AG09319 (cell line): ENCODE measurements around the gene TULP4.
"Not testable (repeated sequence)": the region's sequence is repeated elsewhere in the genome, so short reads cannot be mapped to it uniquely, and the experiment has no call there.

Experiments used
- DNase-seq: peaks from one replicate; pipeline ENCODE4 v3.0.0-alpha.2; 2010; ENCODE audit warnings: low read depth; ENCODE audit errors: extremely low read depth
- CTCF ChIP-seq: IDR thresholded peaks from 2 replicates; pipeline ENCODE4 v1.5.1; 2011; ENCODE audit warnings: low read depth, mild to moderate bottlenecking, inconsistent platforms, low read length, moderate library complexity

Gene TULP4

DNA sequence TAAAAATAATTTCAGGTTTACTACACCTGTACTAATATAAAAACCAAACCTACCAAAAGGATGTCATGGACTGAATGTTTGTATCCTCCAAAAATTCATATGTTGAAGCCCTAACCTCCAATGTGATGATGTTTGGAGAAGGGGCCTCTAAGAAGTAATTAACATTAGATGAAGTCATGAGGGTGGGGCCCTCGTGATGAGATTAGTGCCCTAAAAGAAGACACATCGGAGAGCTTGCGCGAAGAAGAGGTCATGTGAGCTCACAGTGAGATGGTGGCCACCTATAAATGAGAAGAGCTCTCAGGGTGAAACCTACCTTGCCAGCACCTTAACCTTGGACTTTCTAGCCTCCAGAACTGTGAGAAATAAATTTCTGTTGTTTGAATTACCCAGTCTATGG lies 20.8 kb downstream of the TULP4 start:
- TF ChIP-seq CTCF, result no peak
- no peak for DNase-seq

GRCh38 chr6:158334534-158334933 lies 22.3 kb downstream of the TULP4 start:
- no peak for DNase-seq
- no peak for TF ChIP-seq CTCF

DNA sequence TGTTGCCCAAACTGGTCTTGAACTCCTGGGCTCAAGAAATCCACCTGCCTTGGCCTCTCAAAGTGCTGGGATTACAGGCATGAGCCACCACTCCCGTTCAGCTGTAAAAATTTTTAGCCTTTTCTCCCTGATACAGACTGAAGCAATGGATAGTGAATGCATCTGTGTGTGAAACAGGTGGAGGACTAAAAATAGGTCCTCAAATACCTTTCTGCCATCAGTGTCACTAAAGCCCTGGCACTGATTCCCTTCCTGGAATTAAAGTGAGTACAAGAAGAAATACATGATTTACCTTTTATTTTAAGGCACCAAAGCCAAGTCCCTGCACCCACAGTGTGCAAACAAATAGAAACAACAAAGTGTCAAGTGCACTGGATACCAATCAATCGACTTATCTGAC lies 25.1 kb downstream of the TULP4 start:
- no peak for TF ChIP-seq CTCF

GRCh38 chr6:158338311-158339112 lies 26.2 kb downstream of the TULP4 start:
- DNase-seq, result no peak
- TF ChIP-seq CTCF, result no peak

More for the DNA sequence above, 25.1 kb downstream of the TULP4 start:
- DNase-seq, result no peak

GRCh38 chr6:158339197-158339596 lies 26.9 kb downstream of the TULP4 start:
- not testable (repeated sequence) for DNase-seq

DNA sequence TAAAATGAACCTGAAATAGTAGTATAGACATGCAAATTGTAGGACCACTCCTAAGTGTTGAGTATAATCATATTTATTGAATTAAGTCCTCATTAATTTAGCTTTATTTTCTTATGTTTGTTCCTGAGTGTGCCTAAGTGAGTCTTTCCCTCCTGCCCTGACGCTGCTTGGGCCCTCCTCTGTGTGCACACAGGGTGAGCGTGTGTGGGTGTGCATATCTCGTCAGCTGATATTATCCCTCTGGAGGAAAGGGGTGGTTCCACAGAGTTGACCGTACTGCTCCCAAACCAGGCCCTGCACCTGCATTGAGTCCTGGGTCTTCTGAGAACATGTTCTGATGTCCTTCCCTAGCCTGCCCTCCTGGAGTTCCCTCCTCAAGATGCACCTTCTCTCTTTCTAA lies 28.0 kb downstream of the TULP4 start:
- no peak for TF ChIP-seq CTCF
- no peak for DNase-seq

DNA sequence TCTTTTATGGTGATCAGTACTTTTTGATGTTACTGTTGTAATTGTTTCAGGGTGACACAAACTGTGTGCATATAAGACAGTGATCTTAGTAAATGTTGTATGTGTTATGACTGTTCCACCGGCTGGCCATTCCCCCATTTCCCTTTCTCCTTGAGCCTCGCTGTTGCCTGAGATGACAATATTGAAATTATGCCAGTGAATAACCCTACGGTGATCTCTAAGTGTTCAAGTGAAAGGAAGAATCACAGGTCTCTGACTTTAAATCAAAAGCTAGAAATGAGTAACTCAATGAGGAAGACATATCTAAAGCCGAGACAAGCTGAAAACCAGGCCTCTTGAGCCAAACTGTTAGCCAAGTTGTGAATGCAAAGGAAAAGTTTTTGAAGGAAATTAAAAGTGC lies 32.3 kb downstream of the TULP4 start:
- no peak for DNase-seq
- TF ChIP-seq CTCF, result no peak

DNA sequence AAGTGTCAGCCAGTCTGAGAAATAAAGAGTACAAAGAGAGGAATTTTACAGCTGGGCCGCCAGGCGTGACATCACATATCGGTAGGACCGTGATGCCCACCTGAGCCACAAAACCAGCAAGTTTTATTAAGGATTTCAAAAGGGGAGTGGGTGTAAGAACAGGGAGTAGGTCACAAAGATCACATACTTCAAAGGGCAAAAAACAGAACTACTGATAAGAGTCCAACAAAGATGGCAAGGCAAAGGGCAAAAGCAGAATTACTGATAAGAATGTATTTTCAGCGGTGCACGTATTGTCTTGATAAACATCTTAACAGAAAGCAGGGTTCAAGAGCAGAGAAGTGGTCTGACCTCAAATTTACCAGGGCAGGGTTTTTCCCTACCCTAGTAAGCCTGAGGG lies 33.2 kb downstream of the TULP4 start:
- DNase-seq, result not testable (repeated sequence)
